Stimulated activated CD4-positive, alpha-beta T cell treated with anti-CD3 and anti-CD28 coated beads, Interleukin-2, amount 100 ng/mL, for 48 hours (primary cell): ENCODE measurements around the gene CNTNAP1.
"Not testable (repeated sequence)": the region's sequence is repeated elsewhere in the genome, so short reads cannot be mapped to it uniquely, and the experiment has no call there.

ENCODE experiments used
- DNase-seq, 2 donors: peaks; one replicate each; pipeline ENCODE4 v3.0.0-alpha.2; 2020

The CNTNAP1 gene

DNA sequence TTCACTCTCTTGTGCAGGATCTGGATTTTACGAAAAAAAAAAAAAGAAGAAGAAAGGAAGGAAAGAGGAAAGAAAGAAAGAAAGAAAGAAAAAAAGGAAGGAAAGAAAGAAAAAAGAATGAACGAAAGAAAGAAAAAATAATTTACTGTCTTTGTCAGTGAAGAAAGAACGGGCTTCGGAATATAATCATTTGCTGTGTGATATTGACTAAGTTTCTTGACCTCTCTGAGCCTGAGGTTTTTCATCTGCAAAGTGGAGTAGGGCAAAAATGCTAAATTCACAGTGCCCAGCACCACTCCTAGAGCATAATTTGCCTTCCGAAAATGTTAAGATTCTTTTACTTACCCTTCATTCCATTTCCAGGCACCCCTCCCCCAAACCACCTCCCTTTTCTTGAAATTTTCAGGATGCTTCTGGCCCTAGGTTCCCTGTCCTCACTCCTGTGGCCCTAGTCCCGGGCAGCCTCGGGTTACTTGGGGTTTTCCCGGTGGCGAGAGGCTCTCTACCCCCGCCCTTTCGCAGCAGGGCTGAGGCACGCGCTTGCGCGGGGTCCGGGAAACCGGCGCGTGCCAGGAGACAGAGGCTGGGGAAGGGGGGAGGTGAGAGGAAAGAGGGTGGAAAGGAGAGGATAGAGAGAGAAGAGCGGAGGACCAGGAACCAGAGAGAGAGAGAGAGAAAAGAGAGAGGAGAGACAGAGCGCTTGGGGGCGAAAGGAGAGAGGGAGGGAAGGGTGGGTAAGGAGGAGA lies at the start of gene CNTNAP1:
CNTNAP1 (plus strand) TSS at position 556 of the 746 bp plus-strand sequence. CDS start 299 bp downstream, outside the sequence.
- DNase-seq, result no peak

DNA sequence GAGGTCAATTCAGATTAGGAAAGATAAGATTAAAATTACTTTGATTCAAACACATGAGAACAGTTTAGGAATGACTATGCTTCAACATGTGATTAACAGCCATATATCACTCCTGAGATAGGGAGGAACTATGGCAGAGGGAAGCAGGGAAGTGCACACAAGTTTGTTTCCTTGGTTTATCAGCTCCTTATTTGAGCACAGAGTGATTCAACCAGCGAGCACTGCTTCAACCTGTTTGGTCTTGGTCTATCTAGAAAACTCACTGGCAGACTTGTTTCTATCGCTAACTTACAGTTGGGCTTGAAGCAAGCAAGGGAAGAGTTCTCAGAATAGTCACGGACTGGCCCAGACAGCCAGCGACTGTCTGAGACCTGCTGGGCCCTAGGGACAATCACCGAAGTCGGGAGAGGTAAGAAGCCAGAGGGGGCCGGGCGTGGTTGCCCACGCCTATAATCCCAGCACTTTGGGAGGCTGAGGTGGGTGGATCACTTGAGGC lies 49.3 kb upstream of the CNTNAP1 start:
- no peak for DNase-seq

DNA sequence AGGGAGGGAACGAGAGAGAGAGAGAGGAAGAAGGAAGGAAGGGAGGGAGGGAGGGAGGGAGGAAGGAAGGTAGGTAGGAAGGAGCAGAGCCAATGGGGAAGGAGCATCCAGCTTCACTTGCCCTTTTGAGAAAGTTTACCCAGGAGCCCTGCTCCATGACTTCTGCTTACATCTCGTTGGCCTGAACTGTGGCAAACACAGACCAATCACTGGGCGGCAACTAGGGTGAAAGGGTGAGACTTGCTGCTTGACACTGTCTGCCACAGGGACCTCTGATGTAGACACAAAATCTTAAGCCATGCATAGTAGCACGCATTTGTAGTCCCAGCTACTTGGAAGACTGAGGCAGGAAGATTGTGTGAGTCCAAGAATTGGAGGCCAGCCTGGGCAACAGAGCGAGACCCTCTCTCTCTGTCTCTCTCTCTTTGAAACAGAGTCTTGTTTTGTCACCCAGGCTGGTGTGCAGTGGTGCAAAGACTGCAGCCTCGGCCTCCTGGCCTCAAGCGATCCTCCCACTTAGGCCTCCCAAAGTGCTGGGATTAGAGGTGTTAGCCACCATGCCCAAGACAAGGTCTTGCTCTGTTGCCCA lies 42.7 kb upstream of the CNTNAP1 start:
- no peak for DNase-seq

DNA sequence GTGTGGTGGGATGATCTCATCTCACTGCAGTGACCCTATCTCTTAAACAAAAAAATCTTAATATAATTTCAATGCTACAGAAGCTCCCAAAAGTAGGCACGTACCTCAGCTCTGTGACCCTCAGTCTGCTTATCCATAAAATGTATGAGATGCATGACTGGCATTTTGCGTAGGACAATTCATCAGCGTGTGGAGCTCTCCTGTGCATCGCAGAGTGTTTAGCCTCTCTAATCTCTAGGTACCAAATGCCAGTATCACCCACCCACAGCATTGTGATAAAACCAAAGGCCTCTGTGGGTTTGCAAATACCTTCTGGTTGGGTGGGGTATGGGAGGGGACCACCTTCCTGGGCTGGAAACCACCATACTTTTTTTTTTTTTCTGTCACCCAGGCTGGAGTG lies 42.2 kb upstream of the CNTNAP1 start:
- DNase-seq, result no peak

DNA sequence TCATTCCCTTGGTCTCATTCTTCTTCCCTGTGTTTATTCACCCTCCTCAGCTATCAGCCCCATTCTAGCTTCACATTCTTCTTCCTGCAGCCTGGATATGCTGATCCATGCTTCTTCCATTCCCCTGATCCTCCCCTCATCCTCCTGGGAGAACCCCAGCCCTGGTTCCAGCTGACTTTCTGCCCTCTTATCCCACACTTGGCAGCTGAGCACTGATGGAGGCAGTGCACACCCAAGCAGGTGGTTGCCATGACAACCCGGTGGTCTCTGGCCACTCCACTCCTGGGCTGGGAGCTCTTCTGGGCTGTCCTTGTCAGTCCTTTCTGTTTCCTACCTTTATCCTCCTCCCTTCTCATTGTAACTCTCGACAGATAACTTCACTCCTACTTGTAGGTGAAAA lies 40.0 kb upstream of the CNTNAP1 start:
- DNase-seq, result no peak

DNA sequence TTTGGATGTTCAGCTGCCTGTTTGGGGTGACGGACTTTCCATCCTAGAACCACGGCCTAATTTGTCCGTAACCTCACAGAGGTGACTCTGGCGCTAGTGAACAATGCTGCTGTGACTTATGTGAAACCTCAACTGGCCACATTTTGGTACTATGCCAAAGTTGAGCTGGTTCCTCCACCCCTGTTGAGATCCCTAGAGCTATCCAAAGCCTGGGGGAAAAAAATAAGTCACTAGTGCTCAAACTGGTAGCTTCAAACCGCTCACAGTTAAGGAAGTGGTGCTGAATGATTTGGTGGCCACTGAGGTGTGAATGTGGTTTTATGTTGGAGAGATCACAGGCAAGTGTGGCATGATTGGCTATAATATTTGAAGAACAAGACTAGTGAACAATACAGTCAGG lies 34.6 kb upstream of the CNTNAP1 start:
- DNase-seq, result no peak

DNA sequence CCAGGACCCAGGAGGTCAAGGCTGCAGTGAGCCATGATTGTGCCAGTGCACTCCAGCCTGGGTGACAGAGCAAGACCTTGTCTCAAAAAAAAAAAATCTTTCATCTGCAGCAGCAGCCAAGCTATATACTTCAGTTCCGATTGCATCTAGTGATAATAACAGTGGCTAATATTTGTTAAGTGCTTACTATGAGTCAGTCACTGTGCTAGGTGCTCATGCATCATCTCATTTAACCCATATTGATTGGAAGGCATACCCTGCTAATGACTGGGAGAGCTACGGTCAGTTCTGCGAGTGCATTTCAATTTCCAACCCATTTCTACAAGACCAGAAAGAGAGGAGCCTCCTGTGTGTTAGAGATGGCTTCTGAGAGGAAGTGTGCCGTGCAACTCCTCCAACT lies 30.9 kb upstream of the CNTNAP1 start:
- DNase-seq, result no peak

DNA sequence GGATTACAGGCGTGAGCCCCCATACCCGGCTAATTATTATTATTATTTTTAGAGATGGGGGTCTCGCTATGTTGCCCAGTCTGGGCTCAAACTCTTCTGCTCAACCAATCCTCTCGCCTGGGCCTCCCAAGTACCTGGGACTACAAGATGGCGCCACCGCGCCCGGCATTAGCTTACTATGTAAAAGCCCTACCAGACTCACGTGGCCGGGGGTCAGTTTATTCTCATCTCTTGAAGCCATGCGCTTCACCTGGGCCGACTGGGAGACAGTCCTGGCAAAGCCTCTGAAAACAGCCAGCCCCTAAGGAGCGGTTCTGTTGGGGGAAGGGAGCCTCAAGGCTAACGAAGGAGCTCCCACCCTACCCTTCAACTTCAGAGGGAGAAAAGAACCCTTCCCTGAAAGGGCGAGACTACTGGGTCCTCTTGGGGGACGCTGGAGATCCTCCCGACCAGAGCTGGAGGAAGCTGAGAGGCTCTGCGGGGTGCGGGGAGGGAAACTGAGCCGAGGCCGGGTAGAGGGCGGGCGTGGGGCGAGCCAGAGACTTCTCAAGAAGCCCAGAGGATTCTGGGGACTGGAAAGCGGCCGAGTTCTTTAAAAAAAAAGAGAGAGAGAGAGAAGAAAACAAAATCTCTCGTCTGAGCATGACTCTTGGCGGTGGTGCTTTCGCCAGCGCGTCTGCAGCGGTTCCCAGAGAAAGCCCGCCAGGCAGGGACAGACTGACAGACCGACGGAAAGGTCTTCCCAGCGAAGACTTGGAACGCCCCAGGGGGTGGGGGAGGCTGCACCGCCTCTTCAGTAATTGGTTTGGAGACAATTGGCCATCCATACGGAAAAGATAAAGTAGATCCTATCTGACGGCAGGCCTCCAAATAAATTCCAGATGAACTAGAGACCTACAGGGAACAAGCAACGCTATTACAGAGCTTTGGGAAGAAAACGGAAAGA lies 28.9 kb upstream of the CNTNAP1 start:
- DNase-seq, result no peak

DNA sequence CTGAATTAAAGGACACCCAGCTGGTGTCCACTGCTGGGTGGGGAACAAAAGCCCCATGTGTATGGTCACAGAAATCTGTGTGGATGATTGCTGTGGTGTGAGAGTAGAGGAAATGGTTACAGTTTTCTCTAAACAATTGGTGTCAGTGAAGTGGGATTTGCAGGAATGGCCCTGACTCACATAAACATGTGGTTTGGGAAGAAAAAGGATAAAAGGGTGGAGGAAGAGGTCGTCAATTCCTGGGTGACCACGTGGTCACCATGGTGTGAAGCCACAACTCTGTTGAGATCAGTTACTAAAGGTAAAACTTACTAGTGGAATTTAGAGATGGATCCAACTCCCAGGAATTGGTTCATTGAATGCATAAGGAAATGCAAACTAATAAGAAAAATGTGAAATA lies 26.8 kb upstream of the CNTNAP1 start:
- no peak for DNase-seq

DNA sequence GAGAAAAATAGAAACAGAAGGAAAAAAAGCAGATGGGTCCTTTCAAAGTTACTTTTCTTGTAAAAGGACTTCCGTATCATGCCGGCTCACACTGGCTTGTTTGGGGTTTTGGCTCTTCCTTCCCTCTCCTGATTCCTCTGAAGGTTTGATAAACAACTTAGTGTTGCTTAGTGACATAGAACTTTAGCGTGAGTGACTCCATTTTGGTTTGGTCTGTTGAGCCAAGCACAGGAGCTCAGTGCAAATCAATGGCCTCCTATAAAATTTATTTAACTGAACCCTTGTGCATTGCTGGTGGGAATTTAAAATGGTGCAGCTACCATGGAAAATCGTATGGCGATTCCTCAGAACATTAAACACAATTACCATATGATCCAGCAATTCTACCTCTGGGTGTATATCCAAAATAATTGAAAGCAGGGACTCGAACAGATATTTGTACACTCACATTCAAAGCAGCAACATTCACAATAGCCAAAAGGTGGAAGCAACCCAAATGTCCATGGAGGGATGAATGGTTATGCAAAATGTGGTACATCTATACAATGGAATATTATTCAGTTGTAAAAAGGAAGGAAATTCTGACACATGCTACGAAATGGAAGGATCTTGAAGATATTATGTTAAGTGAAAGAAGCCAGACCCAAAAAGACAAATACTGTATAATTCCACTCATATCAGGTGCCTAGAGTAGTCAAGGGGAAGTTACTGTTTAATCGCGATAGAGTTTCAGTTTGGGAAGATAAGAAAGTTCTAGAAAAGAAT lies 24.3 kb upstream of the CNTNAP1 start:
- no peak for DNase-seq

DNA sequence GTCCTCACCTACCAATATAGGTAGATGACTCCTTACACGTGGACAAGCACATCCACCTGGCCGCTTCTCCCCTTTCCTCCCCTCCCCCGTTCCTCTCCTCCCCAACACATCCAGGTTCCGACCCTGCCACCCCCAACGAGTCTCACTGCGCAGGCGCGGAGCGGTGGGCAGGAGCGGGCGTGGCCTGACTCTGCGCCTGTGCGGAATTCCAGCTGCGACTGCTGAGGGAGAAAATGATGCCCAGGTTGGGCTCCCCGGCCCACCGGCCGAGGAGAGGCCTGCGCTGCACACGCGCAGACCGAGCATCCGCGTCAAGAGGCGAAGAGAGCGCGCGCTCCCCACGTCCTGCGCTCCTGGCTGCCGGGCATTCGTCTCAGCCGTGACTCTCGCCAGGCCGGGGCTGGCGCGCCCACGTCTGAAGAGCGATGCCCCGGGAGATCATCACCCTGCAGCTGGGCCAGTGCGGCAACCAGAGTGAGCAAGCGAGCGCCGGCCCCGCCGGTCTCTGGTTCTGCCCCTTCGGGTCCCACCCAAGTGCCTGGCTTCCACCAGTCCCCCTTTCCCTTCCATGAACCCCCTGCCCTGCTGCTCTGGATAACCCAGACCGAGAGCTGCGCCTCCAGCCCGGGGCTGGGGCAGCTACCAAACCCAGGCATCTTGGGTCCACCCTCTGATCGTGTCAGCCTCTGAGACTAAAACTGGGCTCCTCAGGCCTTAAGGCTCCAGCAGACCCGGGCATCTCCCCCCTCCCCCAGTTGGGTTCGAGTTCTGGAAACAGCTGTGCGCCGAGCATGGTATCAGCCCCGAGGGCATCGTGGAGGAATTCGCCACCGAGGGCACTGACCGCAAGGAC lies 23.0 kb upstream of the CNTNAP1 start, which contains the start of gene TUBG2:
TUBG2 (plus strand) TSS at position 206 of the 853 bp plus-strand sequence; CDS start at position 426, 220 bp downstream.
- DNase-seq, result peak; percentile 71 to 73

DNA sequence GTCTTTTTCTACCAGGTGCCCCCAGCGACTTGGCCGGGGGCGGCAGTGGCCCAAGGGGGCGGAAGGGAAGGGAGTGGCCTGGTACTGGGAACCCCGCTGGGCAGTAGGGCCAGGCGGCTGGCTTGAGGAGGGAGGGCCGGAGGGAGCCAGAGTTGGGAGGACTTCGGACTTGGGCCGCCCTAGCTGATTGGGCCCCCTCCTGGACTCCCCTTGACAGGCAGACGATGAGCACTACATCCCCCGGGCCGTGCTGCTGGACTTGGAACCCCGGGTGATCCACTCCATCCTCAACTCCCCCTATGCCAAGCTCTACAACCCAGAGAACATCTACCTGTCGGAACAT lies 22.4 kb upstream of the CNTNAP1 start:
- DNase-seq, result not testable (repeated sequence)

DNA sequence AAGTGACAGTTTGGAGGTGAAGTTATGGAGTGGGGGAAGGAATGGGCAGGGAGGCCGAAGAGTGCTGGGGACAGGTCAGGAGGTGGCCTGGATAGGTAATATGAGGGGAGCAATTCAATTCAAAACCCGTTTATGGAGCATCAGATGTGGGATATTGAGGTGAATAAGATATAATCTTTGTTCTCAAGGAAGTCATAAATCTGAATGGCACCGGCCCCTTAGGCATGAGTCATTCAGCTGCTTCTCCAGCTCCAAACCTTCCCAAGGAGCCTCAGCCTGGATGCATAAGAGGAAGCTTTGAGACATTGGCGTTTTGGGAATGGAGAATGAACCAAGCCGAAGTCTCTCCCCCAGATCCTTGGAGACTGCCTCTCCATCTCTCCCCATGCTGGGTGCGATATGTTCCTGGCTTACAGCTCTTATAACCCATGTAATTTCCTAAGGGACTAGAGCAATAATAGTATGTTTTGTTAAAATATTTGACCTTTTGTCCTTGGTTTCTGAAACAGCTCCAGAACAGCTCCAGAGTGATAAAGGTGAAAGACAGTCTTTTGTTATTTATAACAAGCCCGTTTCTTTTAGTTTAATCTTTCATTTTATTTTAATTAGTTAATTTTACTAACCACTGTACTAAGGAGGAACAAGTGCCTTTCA lies 21.5 kb upstream of the CNTNAP1 start:
- no peak for DNase-seq

DNA sequence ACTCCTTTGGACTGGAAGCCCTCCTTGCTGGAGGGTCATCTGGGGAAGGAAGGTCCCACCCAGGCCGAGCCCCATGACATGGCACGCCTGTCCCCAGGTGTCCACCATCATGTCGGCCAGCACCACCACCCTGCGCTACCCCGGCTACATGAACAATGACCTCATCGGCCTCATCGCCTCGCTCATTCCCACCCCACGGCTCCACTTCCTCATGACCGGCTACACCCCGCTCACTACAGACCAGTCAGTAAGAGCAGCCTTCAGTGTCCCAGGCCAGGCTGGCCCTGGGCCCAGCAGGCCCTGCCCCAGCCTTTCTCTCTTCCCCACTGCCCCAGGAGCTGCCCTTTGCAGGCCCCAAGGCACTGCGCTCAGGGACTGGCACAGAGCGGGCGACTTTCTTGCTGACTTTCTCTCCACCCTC lies 16.7 kb upstream of the CNTNAP1 start:
- DNase-seq, result no peak

DNA sequence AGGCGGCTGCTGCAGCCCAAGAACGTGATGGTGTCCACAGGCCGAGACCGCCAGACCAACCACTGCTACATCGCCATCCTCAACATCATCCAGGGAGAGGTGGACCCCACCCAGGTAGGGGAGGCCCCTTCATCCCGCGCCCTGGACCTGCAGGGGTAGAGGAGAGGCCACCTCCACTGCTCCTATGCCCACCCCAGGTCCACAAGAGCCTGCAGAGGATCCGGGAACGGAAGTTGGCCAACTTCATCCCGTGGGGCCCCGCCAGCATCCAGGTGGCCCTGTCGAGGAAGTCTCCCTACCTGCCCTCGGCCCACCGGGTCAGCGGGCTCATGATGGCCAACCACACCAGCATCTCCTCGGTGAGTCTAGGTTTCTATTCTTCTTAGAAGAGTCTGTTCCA lies 16.2 kb upstream of the CNTNAP1 start:
- not testable (repeated sequence) for DNase-seq

DNA sequence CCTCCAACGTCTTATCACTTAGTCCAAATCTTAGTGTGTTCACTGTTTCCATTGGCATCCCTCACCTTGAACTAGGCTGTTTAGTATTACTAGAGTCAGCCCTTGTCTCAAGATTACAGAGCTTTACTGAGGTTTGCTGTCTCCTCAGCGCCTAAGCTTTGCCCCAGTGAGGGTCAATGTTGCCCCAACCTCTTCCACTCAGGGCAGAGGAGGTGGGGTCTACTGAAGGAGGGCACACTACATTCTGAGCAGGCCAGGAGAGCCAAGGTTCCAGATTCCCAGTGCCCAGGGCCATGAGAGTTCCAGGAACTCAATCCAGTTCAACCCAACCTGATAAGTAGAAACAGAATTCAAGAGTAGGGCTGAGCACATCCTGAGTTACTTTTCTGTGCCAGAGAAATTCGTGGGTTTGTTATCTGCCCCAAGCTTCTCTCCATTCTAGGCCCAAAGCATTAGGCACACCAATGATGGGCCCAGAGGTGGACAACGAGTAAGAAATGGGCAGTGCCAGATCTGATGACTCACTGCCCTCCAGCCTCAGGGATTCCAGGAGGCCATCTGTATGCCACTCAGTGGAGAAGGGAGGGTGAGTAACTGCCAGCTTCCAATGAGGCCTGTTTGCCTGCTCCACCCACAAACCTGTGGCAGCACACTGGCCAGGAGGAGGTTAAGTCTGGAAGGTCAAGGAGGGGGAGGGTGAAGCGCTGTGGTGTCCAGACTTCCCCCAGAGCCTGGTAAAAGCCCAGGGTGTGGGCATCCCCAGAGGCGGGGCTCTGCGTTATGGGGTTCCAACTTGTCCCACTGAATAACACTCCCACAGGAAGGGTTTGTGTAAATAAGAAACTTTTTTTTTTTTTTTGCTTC lies 15.0 kb upstream of the CNTNAP1 start:
- no peak for DNase-seq

DNA sequence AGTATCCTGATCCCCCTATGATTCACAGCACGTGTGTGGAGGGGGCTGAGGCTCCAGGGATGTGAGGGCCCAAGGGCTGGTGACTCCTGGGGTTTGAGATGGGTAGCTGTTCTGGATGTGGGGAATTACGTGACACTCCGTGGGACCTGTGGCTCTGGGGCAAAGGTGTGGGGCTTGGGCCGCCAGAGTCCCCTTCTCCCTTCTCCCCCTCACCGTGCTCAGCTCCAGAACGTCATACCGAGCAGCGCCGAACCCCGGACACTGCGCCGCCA lies 12.7 kb upstream of the CNTNAP1 start:
- no peak for DNase-seq

DNA sequence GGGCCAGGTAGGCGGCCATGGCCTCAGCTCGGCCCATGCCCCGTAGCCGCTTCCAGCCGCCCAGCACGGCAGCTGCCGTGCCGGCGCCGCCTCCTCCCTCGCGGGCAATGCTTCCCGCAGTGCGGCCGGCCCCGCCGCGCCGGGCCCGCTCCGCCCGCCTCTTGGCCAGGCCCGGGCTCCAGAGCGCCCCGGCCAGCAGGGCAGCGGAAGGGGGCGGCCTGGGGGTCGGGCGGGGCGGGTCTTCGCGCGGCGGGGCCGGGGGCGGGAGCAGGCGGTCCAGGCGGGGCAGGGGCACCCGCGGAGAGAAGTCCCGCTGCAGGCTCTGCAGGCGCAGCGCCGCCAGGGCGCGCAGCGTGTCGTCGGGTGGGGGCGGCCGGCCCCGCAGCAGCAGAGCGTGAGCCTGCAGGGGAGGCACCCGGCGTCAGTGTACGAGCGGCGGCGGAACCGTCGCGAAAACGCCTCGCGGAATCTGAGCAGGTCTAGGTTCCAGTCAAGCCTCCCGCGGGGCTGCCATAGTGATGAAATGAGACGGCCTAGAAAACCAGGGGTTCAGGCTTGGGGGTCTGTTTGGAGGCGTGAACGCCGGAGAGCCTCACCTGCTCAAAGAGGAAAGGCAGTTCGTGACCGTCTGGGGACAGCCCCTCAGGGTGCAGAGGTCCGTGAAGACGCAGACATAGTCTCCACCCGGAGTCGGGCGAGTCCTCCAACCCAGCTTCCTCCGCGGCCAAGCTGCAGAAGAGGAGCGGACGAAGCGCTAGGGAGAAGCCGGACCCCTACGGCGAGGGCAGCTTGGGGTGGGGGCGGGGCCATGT lies 12.1 kb upstream of the CNTNAP1 start:
- DNase-seq, result no peak
